Lower lobe of right lung (tissue), 2 donors: ENCODE results near the gene USO1. TPM values are rescaled to one million over a fixed set of nuclear protein-coding genes. Genes with fewer than 3 reads are reported as not detected.

ENCODE experiments used
- ATAC-seq, 2 donors: fragments of 200-7000 bp; cut with Tn5 transposase; one replicate each; pipeline ENCODE4 v1.9.1; 2020 to 2022; ENCODE audit warnings: mild to moderate bottlenecking in 2 of 2, moderate library complexity in 2 of 2
- DNase-seq: peaks from one replicate; pipeline ENCODE4 v3.0.0-alpha.2; 2020
- H3K27ac ChIP-seq: fragments of 200-600 bp; one replicate; pipeline ENCODE4 v1.8.0; 2022
- H3K27me3 ChIP-seq: fragments of 200-600 bp; one replicate; pipeline ENCODE4 v1.8.0; 2022; ENCODE audit warnings: low read depth
- H3K36me3 ChIP-seq: fragments of 200-600 bp; one replicate; pipeline ENCODE4 v1.8.0; 2022; ENCODE audit warnings: mild to moderate bottlenecking
- H3K4me1 ChIP-seq: fragments of 200-600 bp; one replicate; pipeline ENCODE4 v1.8.0; 2022
- H3K4me3 ChIP-seq: fragments of 200-600 bp; one replicate; pipeline ENCODE4 v1.8.0; 2022; ENCODE audit warnings: mild to moderate bottlenecking
- H3K9me3 ChIP-seq: fragments of 200-600 bp; one replicate; pipeline ENCODE4 v1.8.0; 2022
- intact Hi-C: fragments of 100-400 bp; cut with DNase I; formaldehyde crosslinking; loops from one replicate; pipeline ENCODE4 v1.11.0; 2022
- long read RNA-seq: library from polyadenylated mRNA; unstranded; transcript quantifications from one replicate; pipeline ENCODE4 v2.0.0, GENCODE V29; 2021
- total RNA-seq: library from RNA; stranded (reverse); fragmentation: NEBNext Ultra II Directional; extraction: Animal tissue kit (Norgen Biotek cat#: 25700); gene quantifications from one replicate; pipeline ENCODE4 v1.2.1, GENCODE V29; 2021
- TF ChIP-seq, protein P1 (sequence below): fragments of 200-600 bp; IDR thresholded peaks from one replicate; pipeline ENCODE4 v1.8.0; 2022; ENCODE audit warnings: antibody characterized with exemption, mild to moderate bottlenecking
- donor health status: DM: no; HTN: yes; CAD: no; lungs with severe emphysema.

USO1 gene, protein sequence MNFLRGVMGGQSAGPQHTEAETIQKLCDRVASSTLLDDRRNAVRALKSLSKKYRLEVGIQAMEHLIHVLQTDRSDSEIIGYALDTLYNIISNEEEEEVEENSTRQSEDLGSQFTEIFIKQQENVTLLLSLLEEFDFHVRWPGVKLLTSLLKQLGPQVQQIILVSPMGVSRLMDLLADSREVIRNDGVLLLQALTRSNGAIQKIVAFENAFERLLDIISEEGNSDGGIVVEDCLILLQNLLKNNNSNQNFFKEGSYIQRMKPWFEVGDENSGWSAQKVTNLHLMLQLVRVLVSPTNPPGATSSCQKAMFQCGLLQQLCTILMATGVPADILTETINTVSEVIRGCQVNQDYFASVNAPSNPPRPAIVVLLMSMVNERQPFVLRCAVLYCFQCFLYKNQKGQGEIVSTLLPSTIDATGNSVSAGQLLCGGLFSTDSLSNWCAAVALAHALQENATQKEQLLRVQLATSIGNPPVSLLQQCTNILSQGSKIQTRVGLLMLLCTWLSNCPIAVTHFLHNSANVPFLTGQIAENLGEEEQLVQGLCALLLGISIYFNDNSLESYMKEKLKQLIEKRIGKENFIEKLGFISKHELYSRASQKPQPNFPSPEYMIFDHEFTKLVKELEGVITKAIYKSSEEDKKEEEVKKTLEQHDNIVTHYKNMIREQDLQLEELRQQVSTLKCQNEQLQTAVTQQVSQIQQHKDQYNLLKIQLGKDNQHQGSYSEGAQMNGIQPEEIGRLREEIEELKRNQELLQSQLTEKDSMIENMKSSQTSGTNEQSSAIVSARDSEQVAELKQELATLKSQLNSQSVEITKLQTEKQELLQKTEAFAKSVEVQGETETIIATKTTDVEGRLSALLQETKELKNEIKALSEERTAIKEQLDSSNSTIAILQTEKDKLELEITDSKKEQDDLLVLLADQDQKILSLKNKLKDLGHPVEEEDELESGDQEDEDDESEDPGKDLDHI
- 55.6 TPM for total RNA-seq
- long read RNA-seq, full-length matches to known transcripts = 46 of 103 reads
- long read RNA-seq, partial matches to known transcripts = 23 of 103 reads
- long read RNA-seq, other reads (novel, unspliced or antisense) = 34 of 103 reads

DNA sequence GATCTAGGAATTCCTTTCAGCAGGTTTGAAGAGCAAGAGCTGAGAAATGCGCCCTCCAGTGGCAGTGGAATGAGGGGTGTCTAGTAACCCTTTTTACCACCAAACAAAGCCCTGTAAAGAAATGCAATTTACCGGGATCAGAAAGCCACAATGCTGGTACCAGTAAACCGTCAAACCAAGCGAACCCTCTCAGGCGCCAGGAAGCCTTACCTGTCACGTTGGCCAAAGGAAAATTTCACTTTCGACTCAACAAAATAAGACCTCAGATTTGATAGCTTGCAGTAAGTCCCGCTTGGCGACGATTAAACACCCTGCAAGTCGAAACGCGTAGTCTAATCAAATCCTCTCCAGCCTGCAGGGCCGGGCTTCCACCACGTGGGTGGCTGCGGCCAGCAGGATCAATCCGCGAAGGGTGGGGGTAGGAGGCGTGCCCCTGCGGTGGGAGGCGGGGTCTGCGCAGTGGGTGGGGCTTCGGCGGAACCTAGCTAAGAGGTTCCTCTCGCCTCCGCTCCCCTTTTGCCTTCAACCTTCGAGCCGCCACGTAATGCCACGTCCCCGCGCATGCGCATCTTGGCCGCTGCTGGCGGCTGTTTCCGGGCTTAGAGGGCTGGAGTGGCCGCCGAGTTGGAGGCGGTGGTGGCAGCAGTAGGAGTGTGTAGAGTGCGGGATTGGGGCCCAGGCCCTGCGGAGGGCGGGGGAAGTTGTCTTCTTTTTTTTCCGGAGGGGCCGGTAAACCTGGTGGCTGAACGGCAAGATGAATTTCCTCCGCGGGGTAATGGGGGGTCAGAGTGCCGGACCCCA lies at the start of gene USO1:
TSS of gene USO1 (plus strand) at position 512 of the 801 bp plus-strand sequence. CDS start at position 755, 243 bp downstream.
- Histone ChIP-seq H3K9me3 (no peaks in the 10 kb centered on the region), H3K36me3 (no peaks in the 10 kb centered on the region), H3K27me3 (no peaks in the 10 kb centered on the region), H3K4me1 (peaks cover 44% of the 10 kb centered on the region), H3K27ac (peak within 1 kb of the TSS; percentile 98), H3K4me3 (peak within 1 kb of the TSS; percentile 97)
- ATAC-seq = peak; percentile 98 to 99
- peak; percentile 99 for DNase-seq
- TF ChIP-seq, protein P1, sequence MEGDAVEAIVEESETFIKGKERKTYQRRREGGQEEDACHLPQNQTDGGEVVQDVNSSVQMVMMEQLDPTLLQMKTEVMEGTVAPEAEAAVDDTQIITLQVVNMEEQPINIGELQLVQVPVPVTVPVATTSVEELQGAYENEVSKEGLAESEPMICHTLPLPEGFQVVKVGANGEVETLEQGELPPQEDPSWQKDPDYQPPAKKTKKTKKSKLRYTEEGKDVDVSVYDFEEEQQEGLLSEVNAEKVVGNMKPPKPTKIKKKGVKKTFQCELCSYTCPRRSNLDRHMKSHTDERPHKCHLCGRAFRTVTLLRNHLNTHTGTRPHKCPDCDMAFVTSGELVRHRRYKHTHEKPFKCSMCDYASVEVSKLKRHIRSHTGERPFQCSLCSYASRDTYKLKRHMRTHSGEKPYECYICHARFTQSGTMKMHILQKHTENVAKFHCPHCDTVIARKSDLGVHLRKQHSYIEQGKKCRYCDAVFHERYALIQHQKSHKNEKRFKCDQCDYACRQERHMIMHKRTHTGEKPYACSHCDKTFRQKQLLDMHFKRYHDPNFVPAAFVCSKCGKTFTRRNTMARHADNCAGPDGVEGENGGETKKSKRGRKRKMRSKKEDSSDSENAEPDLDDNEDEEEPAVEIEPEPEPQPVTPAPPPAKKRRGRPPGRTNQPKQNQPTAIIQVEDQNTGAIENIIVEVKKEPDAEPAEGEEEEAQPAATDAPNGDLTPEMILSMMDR = peak; percentile 66
- intact Hi-C loops = no loop called here

DNA sequence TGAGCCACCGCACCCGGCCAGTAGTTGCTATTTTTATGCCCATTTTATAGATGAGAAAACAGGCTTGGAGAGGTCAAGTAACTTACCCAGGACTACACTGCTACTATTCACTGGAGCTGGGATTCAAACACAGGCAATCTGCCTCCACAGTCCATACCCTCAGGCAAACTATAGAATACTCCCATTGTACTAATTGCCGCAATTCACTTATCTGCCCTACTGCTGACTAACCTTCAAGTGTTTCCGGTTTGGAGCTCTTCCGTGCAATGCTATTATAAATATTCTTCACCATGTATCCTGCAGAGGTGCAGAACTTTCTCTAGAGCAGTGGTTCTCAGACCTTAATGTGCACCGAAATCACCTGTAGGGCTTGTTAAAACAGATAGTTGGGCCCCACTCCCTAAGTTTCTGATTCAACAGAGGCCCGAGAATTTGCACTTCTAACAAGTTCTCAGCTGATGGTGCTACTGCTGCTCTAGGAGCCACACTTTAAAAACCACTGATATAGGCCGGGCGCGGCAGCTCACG lies 49.3 kb upstream of the USO1 start:
- TF ChIP-seq, protein P1 = no peak
- Histone ChIP-seq H3K9me3 (no peaks in the 10 kb centered on the region), H3K36me3 (no peaks in the 10 kb centered on the region), H3K4me3 (no peak overlapping the region), H3K27me3 (no peaks in the 10 kb centered on the region), H3K4me1 (peaks cover 25% of the 10 kb centered on the region), H3K27ac (no peak overlapping the region)
- DNase-seq (no peak), ATAC-seq (no peak)
- intact Hi-C loops = no loop called here

DNA sequence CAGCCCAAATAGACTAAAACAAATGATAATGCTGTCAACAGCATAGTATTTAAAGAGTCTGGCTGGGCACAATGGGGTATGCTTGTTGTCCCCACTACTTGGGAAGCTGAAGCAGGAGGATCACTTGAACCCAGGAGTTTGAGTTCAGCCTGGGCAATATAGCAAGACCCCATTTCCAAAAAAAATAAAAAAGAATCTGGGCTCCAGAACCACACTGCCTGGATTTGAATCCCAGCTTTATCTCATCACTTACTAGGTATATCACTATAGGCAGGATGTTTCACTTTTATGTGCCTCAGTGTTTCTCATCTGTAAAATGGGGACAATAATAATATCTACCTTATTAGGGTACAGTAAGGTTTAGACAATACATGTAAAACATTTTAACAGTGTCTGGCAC lies 45.9 kb upstream of the USO1 start:
- H3K27ac ChIP-seq = no peak overlapping the region
- no peak overlapping the region for H3K4me3 ChIP-seq
- intact Hi-C loops = no loop called here
- ATAC-seq (no peak), DNase-seq (no peak)
- H3K4me1 ChIP-seq = peaks cover 6% of the 10 kb centered on the region
- TF ChIP-seq, protein P1 = no peak
- no peaks in the 10 kb centered on the region for H3K27me3 ChIP-seq
- H3K9me3 ChIP-seq = no peaks in the 10 kb centered on the region
- no peaks in the 10 kb centered on the region for H3K36me3 ChIP-seq

DNA sequence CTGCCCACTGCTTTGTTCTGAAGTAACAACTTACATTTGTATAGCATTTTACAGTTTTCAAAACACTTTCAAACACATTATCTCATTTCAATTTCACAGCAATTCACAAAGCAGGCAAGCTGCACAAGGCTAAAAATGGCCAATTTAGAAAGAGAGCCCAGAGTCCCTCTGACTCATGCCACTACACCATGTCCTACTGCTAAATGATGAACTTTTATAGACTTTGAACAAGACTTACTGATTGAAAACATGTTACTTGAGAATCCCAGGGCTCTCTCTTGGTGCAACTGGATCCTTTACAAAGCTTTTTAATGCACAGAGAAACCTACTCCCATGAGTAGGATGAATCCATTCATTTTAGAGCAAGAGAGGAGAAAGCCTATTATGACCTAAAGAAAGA lies 45.4 kb upstream of the USO1 start:
- peaks cover 4% of the 10 kb centered on the region for H3K4me1 ChIP-seq
- ATAC-seq (no peak), DNase-seq (no peak)
- H3K9me3 ChIP-seq = no peaks in the 10 kb centered on the region
- no peaks in the 10 kb centered on the region for H3K27me3 ChIP-seq
- H3K4me3 ChIP-seq = no peak overlapping the region
- H3K36me3 ChIP-seq = no peaks in the 10 kb centered on the region
- TF ChIP-seq, protein P1 = no peak
- intact Hi-C loops = no loop called here
- H3K27ac ChIP-seq = no peak overlapping the region
